AG04449 (cell line): ENCODE measurements around the gene NCAM1.

Experiments used
- CTCF ChIA-PET: fragments of 350-600 bp; formaldehyde crosslinking; extraction: SDS; loops from one replicate; lab custom pipeline; 2021; ENCODE audit warnings: antibody characterized with exemption; lab: Yijun Ruan, JAX
- POLR2A ChIA-PET: fragments of 400-600, 350-600 bp; formaldehyde crosslinking; extraction: SDS; loops from one replicate; lab custom pipeline; 2020; ENCODE audit warnings: antibody characterized with exemption, inconsistent platforms; lab: Yijun Ruan, JAX
- DNase-seq: peaks from one replicate; pipeline ENCODE4 v3.0.0-alpha.2; 2010; ENCODE audit warnings: low read depth, low spot score
- H3K4me3 ChIP-seq: 2 replicates; pipeline ENCODE4 v1.5.1; 2011; ENCODE audit warnings: low read depth, mild to moderate bottlenecking, control low read depth, low read length
- TF ChIP-seq, protein P1 (sequence below): IDR thresholded peaks from one replicate; pipeline ENCODE4 v1.5.1; 2011; ENCODE audit warnings: mild to moderate bottlenecking, moderate library complexity, low read length, control low read depth, inconsistent platforms; ENCODE audit not compliant: insufficient read depth; ENCODE audit errors: missing control alignments

The NCAM1 gene

DNA sequence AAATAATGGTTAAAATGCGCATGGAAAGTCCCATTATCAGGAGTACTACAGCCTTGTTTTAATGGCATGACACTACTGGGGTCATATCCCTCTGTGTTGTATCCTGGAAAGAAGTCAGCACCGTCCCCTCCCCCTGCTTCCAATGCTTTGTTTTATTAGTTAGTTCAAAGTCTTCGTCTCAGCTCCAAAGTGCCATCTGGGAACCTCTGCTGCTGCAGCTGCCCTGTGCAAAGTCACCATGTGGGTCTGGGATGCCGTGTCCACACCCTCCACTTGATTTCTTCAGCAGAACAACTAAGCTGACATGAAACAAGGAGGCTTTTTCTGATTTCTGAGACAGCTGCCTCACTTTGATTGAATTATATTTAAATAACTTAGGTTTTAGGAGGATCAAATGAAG lies 29.5 kb upstream of the NCAM1 start:
- CTCF ChIA-PET, result no interaction called here

DNA sequence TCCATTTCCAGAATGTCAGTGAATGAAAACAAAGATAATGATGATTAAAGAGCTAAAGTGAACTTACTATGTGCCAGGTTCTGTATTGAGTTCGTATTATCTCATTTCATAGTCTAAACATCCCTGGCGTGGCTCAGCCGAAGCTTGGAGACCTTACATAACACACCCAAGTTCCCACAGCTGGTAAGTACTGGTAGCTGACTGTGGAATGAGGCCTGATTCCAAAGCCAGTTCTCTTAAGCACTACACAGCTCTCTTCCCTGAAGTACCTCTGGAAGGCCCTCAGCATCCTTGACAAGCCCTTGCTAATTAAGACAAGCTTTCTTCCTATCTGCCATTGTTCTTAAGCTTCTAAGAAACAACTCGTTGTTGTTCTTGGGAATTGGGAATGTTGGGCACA lies 28.6 kb upstream of the NCAM1 start:
- no peak for DNase-seq
- POLR2A ChIA-PET, result no interaction called here
- no peak overlapping the region for H3K4me3 ChIP-seq
- TF ChIP-seq, protein P1, sequence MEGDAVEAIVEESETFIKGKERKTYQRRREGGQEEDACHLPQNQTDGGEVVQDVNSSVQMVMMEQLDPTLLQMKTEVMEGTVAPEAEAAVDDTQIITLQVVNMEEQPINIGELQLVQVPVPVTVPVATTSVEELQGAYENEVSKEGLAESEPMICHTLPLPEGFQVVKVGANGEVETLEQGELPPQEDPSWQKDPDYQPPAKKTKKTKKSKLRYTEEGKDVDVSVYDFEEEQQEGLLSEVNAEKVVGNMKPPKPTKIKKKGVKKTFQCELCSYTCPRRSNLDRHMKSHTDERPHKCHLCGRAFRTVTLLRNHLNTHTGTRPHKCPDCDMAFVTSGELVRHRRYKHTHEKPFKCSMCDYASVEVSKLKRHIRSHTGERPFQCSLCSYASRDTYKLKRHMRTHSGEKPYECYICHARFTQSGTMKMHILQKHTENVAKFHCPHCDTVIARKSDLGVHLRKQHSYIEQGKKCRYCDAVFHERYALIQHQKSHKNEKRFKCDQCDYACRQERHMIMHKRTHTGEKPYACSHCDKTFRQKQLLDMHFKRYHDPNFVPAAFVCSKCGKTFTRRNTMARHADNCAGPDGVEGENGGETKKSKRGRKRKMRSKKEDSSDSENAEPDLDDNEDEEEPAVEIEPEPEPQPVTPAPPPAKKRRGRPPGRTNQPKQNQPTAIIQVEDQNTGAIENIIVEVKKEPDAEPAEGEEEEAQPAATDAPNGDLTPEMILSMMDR, result no peak
- CTCF ChIA-PET, result no interaction called here

More for the DNA sequence above, 29.5 kb upstream of the NCAM1 start:
- no peak overlapping the region for H3K4me3 ChIP-seq
- TF ChIP-seq, protein P1, result no peak
- POLR2A ChIA-PET, result no interaction called here
- no peak for DNase-seq

DNA sequence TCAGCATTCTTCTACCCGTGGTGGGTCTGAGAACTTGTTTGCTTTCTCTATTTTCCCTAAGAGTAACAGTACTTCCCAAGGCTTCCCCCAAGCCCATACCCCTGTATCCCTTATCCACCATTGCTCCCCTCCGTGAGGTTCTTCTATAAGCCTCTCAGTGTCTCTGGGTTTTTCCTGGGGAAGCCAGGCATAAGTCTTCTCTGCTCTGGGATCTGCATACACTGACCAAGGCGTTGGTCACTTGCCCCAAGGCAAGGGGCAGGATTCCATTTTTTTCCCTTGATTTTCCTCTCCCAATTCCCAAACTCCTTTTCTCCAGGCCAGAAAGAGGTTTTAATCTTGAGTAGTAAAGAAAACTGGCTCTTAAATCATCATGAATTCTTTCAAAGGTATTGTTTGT lies 27.2 kb upstream of the NCAM1 start:
- ChIA-PET POLR2A (no interaction called here), CTCF (no interaction called here)
- H3K4me3 ChIP-seq, result no peak overlapping the region
- TF ChIP-seq, protein P1, result no peak
- DNase-seq, result no peak

DNA sequence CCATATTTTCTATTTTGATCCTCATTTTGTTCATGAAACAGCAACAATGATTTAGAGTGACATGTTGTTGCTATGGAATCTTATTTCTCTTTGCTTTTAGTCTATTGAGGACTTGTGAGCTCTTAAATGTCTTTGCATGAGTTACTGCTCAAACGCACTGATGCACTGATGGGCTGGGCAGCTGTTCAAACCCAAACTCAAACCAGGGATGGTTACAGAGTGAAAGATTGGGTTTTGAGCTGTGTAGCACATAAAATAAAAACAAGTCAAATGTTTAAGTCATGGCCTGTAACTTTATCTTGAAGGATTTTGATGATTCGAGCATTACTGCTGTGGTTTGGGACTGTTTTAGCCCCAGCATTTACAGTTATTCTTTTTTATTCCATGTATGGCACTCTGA lies 20.1 kb upstream of the NCAM1 start:
- DNase-seq, result no peak
- ChIA-PET POLR2A (no interaction called here), CTCF (no interaction called here)
- TF ChIP-seq, protein P1, result no peak
- H3K4me3 ChIP-seq, result no peak overlapping the region

DNA sequence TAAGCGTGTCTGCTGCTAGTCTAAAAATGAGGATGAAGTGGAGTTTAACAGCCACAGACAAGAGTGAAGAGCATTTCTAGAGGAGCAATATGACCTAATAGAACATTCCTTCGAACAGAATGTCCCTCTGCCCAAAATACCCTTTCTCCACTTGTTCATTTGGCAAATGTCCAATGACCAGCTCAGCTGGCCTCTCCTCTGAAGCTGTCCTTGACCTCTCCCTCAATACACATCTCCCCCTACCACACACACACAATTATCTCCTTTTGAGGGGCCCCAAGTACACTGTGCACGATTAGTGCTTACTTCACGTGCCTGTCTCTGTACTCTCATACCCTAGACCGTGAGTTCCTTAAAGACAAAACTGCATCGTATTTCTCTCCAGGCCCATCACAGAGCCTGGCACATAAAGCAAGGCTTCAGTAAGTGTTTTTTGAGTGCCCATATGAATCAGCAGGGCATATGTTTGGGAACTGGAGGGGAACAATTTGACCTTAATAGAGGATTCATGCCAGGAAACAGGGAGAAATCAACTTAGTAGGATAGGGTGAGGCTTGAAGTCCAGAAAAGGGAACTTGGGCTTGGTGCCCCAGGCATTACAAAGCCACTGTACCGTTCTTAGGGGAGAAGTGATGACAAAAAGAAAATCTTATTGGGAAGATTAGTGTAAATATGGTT lies 18.1 kb upstream of the NCAM1 start:
- TF ChIP-seq, protein P1, result no peak
- H3K4me3 ChIP-seq, result no peak overlapping the region
- ChIA-PET CTCF (no interaction called here), POLR2A (no interaction called here)
- no peak for DNase-seq

DNA sequence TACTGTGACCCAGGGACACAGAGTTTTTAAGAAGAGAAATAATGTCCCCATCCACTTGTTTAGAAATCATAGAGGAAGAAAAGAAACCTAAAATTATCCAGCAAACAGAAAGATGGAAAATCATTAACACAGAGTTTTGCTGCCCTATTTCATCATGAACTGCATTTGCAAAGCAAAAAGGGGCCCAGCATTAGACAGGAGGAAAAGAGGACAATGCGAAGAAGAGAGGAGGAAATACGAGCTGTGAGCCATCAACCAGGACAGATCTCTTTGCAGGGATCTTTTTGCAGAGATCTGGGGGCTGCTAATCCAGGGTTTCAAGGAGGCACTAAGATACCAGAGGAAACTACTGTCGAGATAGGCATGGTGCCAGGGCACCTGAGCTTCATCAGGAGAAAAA lies 14.4 kb upstream of the NCAM1 start:
- TF ChIP-seq, protein P1, result no peak
- ChIA-PET CTCF (no interaction called here), POLR2A (no interaction called here)
- DNase-seq, result no peak
- H3K4me3 ChIP-seq, result no peak overlapping the region
